Activated CD4-positive, CD25-positive, alpha-beta regulatory T cell treated with anti-CD3 and anti-CD28 coated beads, Interleukin-2, amount 50 U/mL, for 24 hours (primary cell): ENCODE results near the gene ZNF597.

Experiments used
- ATAC-seq, 2 donors: fragments of 150-1000 bp; cut with Tn5 transposase; one replicate each; pipeline ENCODE4 v1.10.0; 2021; ENCODE audit warnings: mild to moderate bottlenecking in 1 of 2, moderate library complexity in 1 of 2

ZNF597 gene

GRCh38 chr16:3439637-3440036 lies 3.7 kb downstream of the ZNF597 start:
- no peak for ATAC-seq

- ATAC-seq = no peak
These were observed 8.9 kb downstream of the ZNF597 start for GRCh38 chr16:3434373-3434772.

- peak; percentile 92 to 93 for ATAC-seq
These were observed 11.5 kb downstream of the ZNF597 start for GRCh38 chr16:3431779-3432219.

GRCh38 chr16:3413730-3414379 lies 29.4 kb downstream of the ZNF597 start:
- no peak for ATAC-seq

GRCh38 chr16:3408561-3409197 lies 34.6 kb downstream of the ZNF597 start:
- no peak for ATAC-seq

GRCh38 chr16:3401719-3402397 lies 41.4 kb downstream of the ZNF597 start:
- no peak for ATAC-seq

GRCh38 chr16:3400779-3401688 lies 42.3 kb downstream of the ZNF597 start, which contains the start of the genes ZNF174 and ZSCAN32:
Gene ZNF174 (plus strand): TSS chr16:3401215. CDS start chr16:3402005, 790 bp downstream.
Gene ZSCAN32 (minus strand): TSS chr16:3401004. CDS start chr16:3397557, 3,447 bp downstream.
- peak; percentile 99 for ATAC-seq

GRCh38 chr16:3400446-3400778 lies 42.9 kb downstream of the ZNF597 start:
- peak in 1 of 2 donors; percentile 36 for ATAC-seq

GRCh38 chr16:3389663-3390338 lies 53.5 kb downstream of the ZNF597 start:
- no peak for ATAC-seq

GRCh38 chr16:3388325-3388724 lies 55.0 kb downstream of the ZNF597 start:
- ATAC-seq = no peak

- ATAC-seq = no peak
These were observed 60.3 kb downstream of the ZNF597 start for GRCh38 chr16:3383045-3383448.
